NCI-H345 treated with DMSO at 0.1 percent for 48 hours (cell line): ENCODE data around the gene GPC6.

Experiments
- DNase-seq: peaks from one replicate; lab custom pipeline; 2025; ENCODE audit not compliant: unreplicated experiment; lab: John Stamatoyannopoulos, UW

The GPC6 gene

GRCh38 chr13:93767917-93768409 lies 541.4 kb downstream of the GPC6 start:
- no peak for DNase-seq

GRCh38 chr13:93769101-93769500 lies 542.5 kb downstream of the GPC6 start:
- DNase-seq = no peak

- DNase-seq = no peak
These were observed 543.0 kb downstream of the GPC6 start for GRCh38 chr13:93769607-93770006.

GRCh38 chr13:93771227-93771626 lies 544.6 kb downstream of the GPC6 start:
- no peak for DNase-seq

- no peak for DNase-seq
These were observed 545.2 kb downstream of the GPC6 start for GRCh38 chr13:93771782-93772181.

- DNase-seq = no peak
These were observed 547.9 kb downstream of the GPC6 start for GRCh38 chr13:93774506-93774905.

- DNase-seq = no peak
These were observed 548.4 kb downstream of the GPC6 start for GRCh38 chr13:93775027-93775426.

GRCh38 chr13:93775507-93776108 lies 549.0 kb downstream of the GPC6 start:
- no peak for DNase-seq

GRCh38 chr13:93776936-93777335 lies 550.3 kb downstream of the GPC6 start:
- DNase-seq = no peak

GRCh38 chr13:93777504-93777903 lies 550.9 kb downstream of the GPC6 start:
- no peak for DNase-seq

GRCh38 chr13:93778548-93778947 lies 551.9 kb downstream of the GPC6 start:
- DNase-seq = no peak

GRCh38 chr13:93784191-93784590 lies 557.6 kb downstream of the GPC6 start:
- DNase-seq = no peak

GRCh38 chr13:93786846-93787489 lies 560.4 kb downstream of the GPC6 start:
- no peak for DNase-seq

GRCh38 chr13:93788456-93788855 lies 561.8 kb downstream of the GPC6 start:
- no peak for DNase-seq

GRCh38 chr13:93789058-93789457 lies 562.5 kb downstream of the GPC6 start:
- DNase-seq = no peak

GRCh38 chr13:93794197-93794885 lies 567.7 kb downstream of the GPC6 start:
- no peak for DNase-seq

- DNase-seq = no peak
These were observed 570.9 kb downstream of the GPC6 start for GRCh38 chr13:93797463-93797862.

- DNase-seq = no peak
These were observed 573.7 kb downstream of the GPC6 start for GRCh38 chr13:93800342-93800741.

GRCh38 chr13:93805736-93806135 lies 579.1 kb downstream of the GPC6 start:
- no peak for DNase-seq

- DNase-seq = no peak
These were observed 580.3 kb downstream of the GPC6 start for GRCh38 chr13:93806861-93807260.

- no peak for DNase-seq
These were observed 583.7 kb downstream of the GPC6 start for GRCh38 chr13:93810264-93810663.

GRCh38 chr13:93811071-93811737 lies 584.6 kb downstream of the GPC6 start:
- no peak for DNase-seq
